GM23338 (cell line): ENCODE measurements around the gene SMYD3. TPM values are rescaled to one million over a fixed set of nuclear protein-coding genes. Genes with fewer than 3 reads are reported as not detected.

Experiments used
- ATAC-seq: fragments of 200-7000 bp; cut with Tn5 transposase; 3 replicates; pipeline ENCODE4 v1.9.1; 2020
- DNase-seq: peaks from one replicate; pipeline ENCODE4 v3.0.0-alpha.2; 2015; ENCODE audit warnings: low spot score
- H2AFZ ChIP-seq: fragments of 200-600 bp; sonication (generic); 2 replicates; pipeline ENCODE4 v1.8.0; 2016; ENCODE audit warnings: antibody characterized with exemption, mild to moderate bottlenecking, moderate library complexity
- H3F3A ChIP-seq: fragments of 200-600 bp; sonication (generic); replicated peaks from 2 replicates; pipeline ENCODE4 v1.8.0; 2017; ENCODE audit warnings: antibody characterized with exemption, mixed run types, low read depth
- H3K27ac ChIP-seq: fragments of 200-600 bp; sonication (generic); 2 replicates; pipeline ENCODE4 v1.6.1; 2016; ENCODE audit warnings: low read depth
- H3K27me3 ChIP-seq: fragments of 200-600 bp; sonication (generic); 2 replicates; pipeline ENCODE4 v1.8.0; 2016; ENCODE audit warnings: mild to moderate bottlenecking, mixed run types, moderate library complexity; ENCODE audit not compliant: insufficient read depth
- H3K36me3 ChIP-seq: fragments of 200-600 bp; sonication (generic); 2 replicates; pipeline ENCODE4 v1.8.0; 2016; ENCODE audit warnings: mild to moderate bottlenecking; ENCODE audit not compliant: insufficient read depth
- H3K4me1 ChIP-seq: fragments of 200-600 bp; sonication (generic); 2 replicates; pipeline ENCODE4 v1.8.0; 2016; ENCODE audit warnings: mild to moderate bottlenecking, moderate library complexity; ENCODE audit not compliant: insufficient read depth
- H3K4me2 ChIP-seq: fragments of 200-600 bp; sonication (generic); 2 replicates; pipeline ENCODE4 v1.7.1; 2017; ENCODE audit warnings: mixed run types
- H3K4me3 ChIP-seq: fragments of 200-600 bp; sonication (generic); 2 replicates; pipeline ENCODE4 v1.6.1; 2016; ENCODE audit warnings: mixed run types
- H3K79me2 ChIP-seq: fragments of 200-600 bp; sonication (generic); replicated peaks from 2 replicates; pipeline ENCODE4 v1.8.0; 2017; ENCODE audit warnings: mild to moderate bottlenecking; ENCODE audit not compliant: insufficient read depth
- H3K9me2 ChIP-seq: fragments of 200-600 bp; sonication (generic); 2 replicates; pipeline ENCODE4 v1.8.0; 2017; ENCODE audit not compliant: insufficient read depth
- H4K20me1 ChIP-seq: fragments of 200-600 bp; sonication (generic); replicated peaks from 2 replicates; pipeline ENCODE4 v1.8.0; 2017; ENCODE audit warnings: mild to moderate bottlenecking; ENCODE audit not compliant: insufficient read depth
- H3K27ac Mint-ChIP-seq: 2 replicates; pipeline ENCODE4 v1.8.0; 2020; ENCODE audit warnings: inconsistent platforms, mild to moderate bottlenecking, moderate library complexity, mixed read lengths
- H3K27me3 Mint-ChIP-seq: 3 replicates; pipeline ENCODE4 v1.8.0; 2022; ENCODE audit warnings: low read depth, mild to moderate bottlenecking, moderate library complexity, mixed read lengths, inconsistent platforms; ENCODE audit not compliant: insufficient read depth, poor library complexity
- H3K36me3 Mint-ChIP-seq: 3 replicates; pipeline ENCODE4 v1.8.0; 2021; ENCODE audit warnings: low read depth, mild to moderate bottlenecking, inconsistent platforms, moderate library complexity, mixed read lengths
- H3K4me1 Mint-ChIP-seq: 3 replicates; pipeline ENCODE4 v1.8.0; 2020; ENCODE audit warnings: mild to moderate bottlenecking, inconsistent platforms, mixed read lengths
- H3K4me3 Mint-ChIP-seq: 3 replicates; pipeline ENCODE4 v1.8.0; 2021; ENCODE audit warnings: moderate library complexity, mild to moderate bottlenecking, inconsistent platforms, mixed read lengths
- H3K9me3 Mint-ChIP-seq: 3 replicates; pipeline ENCODE4 v1.8.0; 2020; ENCODE audit warnings: moderate library complexity, mild to moderate bottlenecking, inconsistent platforms, mixed read lengths
- CREB1 ChIP-seq: fragments of 250-450 bp; sonication (Bioruptor Pico); IDR thresholded peaks from 2 replicates; pipeline ENCODE4 v1.5.0; 2020; ENCODE audit warnings: low read depth, mild to moderate bottlenecking, moderate library complexity
- CTCF ChIP-seq, 2 experiments: fragments of 200-600 bp in 1 of 2; sonication (generic) in 1 of 2; conservative IDR thresholded peaks; 2 replicates each; pipeline versions ENCODE4 v1.5.1 to v1.6.1; 2016 to 2017; ENCODE audit warnings: antibody characterized with exemption in 2 of 2, low read depth in 2 of 2, mild to moderate bottlenecking in 2 of 2, moderate library complexity in 1 of 2
- ETS1 ChIP-seq: IDR thresholded peaks from 2 replicates; pipeline ENCODE4 v1.6.1; 2016; ENCODE audit warnings: antibody characterized with exemption
- EZH2 ChIP-seq: fragments of 200-600 bp; sonication (generic); IDR thresholded peaks from one replicate; pipeline ENCODE4 v1.8.0; 2017; ENCODE audit warnings: antibody characterized with exemption, mild to moderate bottlenecking, low read depth; ENCODE audit not compliant: unreplicated experiment
- EZH2phosphoT487 ChIP-seq: fragments of 200-600 bp; sonication (generic); IDR thresholded peaks from one replicate; pipeline ENCODE4 v1.8.1; 2018; ENCODE audit warnings: antibody characterized with exemption; ENCODE audit not compliant: unreplicated experiment
- JUNB ChIP-seq: IDR thresholded peaks from one replicate; pipeline ENCODE4 v1.6.1; 2016; ENCODE audit warnings: antibody characterized with exemption; ENCODE audit not compliant: unreplicated experiment
- NANOG ChIP-seq: IDR thresholded peaks from 2 replicates; pipeline ENCODE4 v1.6.1; 2016; ENCODE audit warnings: antibody characterized with exemption, borderline replicate concordance
- POLR2AphosphoS5 ChIP-seq: IDR thresholded peaks from 2 replicates; pipeline ENCODE4 v1.6.1; 2016; ENCODE audit warnings: antibody characterized with exemption, low read depth
- REST ChIP-seq: IDR thresholded peaks from one replicate; pipeline ENCODE4 v1.6.1; 2018; ENCODE audit warnings: antibody characterized with exemption; ENCODE audit not compliant: unreplicated experiment
- STAT1 ChIP-seq: IDR thresholded peaks from one replicate; pipeline ENCODE4 v1.6.1; 2016; ENCODE audit warnings: antibody characterized with exemption; ENCODE audit not compliant: unreplicated experiment
- ZNF114 ChIP-seq: fragments of 250-450 bp; sonication (Bioruptor Pico); IDR thresholded peaks from 2 replicates; pipeline ENCODE4 v1.5.0; 2020; ENCODE audit warnings: mild to moderate bottlenecking, moderate library complexity
- ZNF331 ChIP-seq: fragments of 250-450 bp; sonication (Bioruptor Pico); IDR thresholded peaks from 2 replicates; pipeline ENCODE4 v1.5.0; 2020; ENCODE audit warnings: low read depth, mild to moderate bottlenecking, moderate library complexity
- ZNF462 ChIP-seq: fragments of 250-450 bp; sonication (Bioruptor Pico); IDR thresholded peaks from 2 replicates; pipeline ENCODE4 v1.5.0; 2020; ENCODE audit warnings: mild to moderate bottlenecking, moderate library complexity
- polyA plus RNA-seq: library from polyadenylated mRNA; unstranded; fragments of >200 nt; fragmentation: Nextera tagmentation; extraction: Ambion mirVana; gene quantifications from 2 replicates; pipeline ENCODE4 v1.2.1, GENCODE V29; 2016
- total RNA-seq: library from RNA; depleted of rRNA; stranded (reverse); fragments of >200 nt; shearing (Covaris generic); gene quantifications from 2 replicates; pipeline ENCODE4 v1.2.3, GENCODE V29; 2014

Gene SMYD3
- total and polyA plus RNA-seq, 2 experiments from 2014 or later, result 31.8 to 34.4 TPM

- Mint-ChIP-seq H3K36me3 (no peaks in the 10 kb centered on the region), H3K27ac (no peak overlapping the region), H3K4me3 (no peak overlapping the region), H3K4me1 (no peaks in the 10 kb centered on the region), H3K9me3 (no peaks in the 10 kb centered on the region), H3K27me3 (no peaks in the 10 kb centered on the region)
- Histone ChIP-seq H2AFZ (no peak overlapping the region), H3K4me2 (no peak overlapping the region), H3K4me3 (no peak overlapping the region), H3K27ac (no peak overlapping the region), H3K4me1 (no peaks in the 10 kb centered on the region), H3K9me2 (no peaks in the 10 kb centered on the region), H3K27me3 (no peaks in the 10 kb centered on the region), H3K36me3 (no peaks in the 10 kb centered on the region), H4K20me1 (no peaks in the 10 kb centered on the region), H3F3A (no peaks in the 10 kb centered on the region), H3K79me2 (no peaks in the 10 kb centered on the region)
- ATAC-seq (no peak), DNase-seq (no peak)
- TF ChIP-seq POLR2AphosphoS5 (no peak), ETS1 (no peak), EZH2 (no peak), NANOG (no peak), JUNB (no peak), ZNF462 (no peak), REST (no peak), EZH2phosphoT487 (no peak), CREB1 (CRISPR knock-in tag) (no peak), CTCF (conservative IDR thresholded peaks at IDR 0.05; ENCODE audit: low read depth in 2 of 2) (no peak), STAT1 (no peak), ZNF331 (CRISPR knock-in tag) (no peak), ZNF114 (CRISPR knock-in tag) (no peak)
Measured at GRCh38 chr1:246232126-246232525, 275.0 kb downstream of the SMYD3 start.
